ENCODE data around the gene CYB561D1.
A peak's percentile ranks its signal among the peaks of the same experiment; 100 is the strongest.

Gene CYB561D1

GRCh38 chr1:109531826-109532364 lies 38.0 kb downstream of the CYB561D1 start:
- no peak for DNase-seq

- DNase-seq = peak; percentile 85
Observed at GRCh38 chr1:109532365-109533136, 38.7 kb downstream of the CYB561D1 start.

- no peak for DNase-seq
Observed at GRCh38 chr1:109534307-109534858, 40.5 kb downstream of the CYB561D1 start.

- DNase-seq = no peak
Observed at GRCh38 chr1:109535481-109535880, 41.6 kb downstream of the CYB561D1 start.

- DNase-seq = no peak
Observed at GRCh38 chr1:109535971-109536491, 42.1 kb downstream of the CYB561D1 start.

GRCh38 chr1:109537450-109538178 lies 43.7 kb downstream of the CYB561D1 start:
- no peak for DNase-seq

GRCh38 chr1:109538827-109539555 lies 45.1 kb downstream of the CYB561D1 start:
- DNase-seq = no peak

- DNase-seq = no peak
Observed at GRCh38 chr1:109539676-109540075, 45.8 kb downstream of the CYB561D1 start, which contains the start of gene GPR61. TSS of gene GPR61 (plus strand) at chr1:109539872. CDS start at chr1:109543023, 3,151 bp downstream.

GRCh38 chr1:109541102-109541501 lies 47.2 kb downstream of the CYB561D1 start:
- no peak for DNase-seq

GRCh38 chr1:109542657-109543056 lies 48.8 kb downstream of the CYB561D1 start:
- DNase-seq = no peak

- no peak for DNase-seq
Observed at GRCh38 chr1:109543283-109543987, 49.5 kb downstream of the CYB561D1 start.

GRCh38 chr1:109543988-109544735 lies 50.3 kb downstream of the CYB561D1 start:
- no peak for DNase-seq

- peak; percentile 75 for DNase-seq
Observed at GRCh38 chr1:109546311-109547109, 52.6 kb downstream of the CYB561D1 start.

- peak; percentile 9 for DNase-seq
Observed at GRCh38 chr1:109547463-109548320, 53.8 kb downstream of the CYB561D1 start.

- peak; percentile 95 for DNase-seq
Observed at GRCh38 chr1:109548321-109549267, 54.7 kb downstream of the CYB561D1 start, which contains the start of gene GNAI3. TSS of gene GNAI3 (plus strand) at chr1:109548615. CDS start at chr1:109548721, 106 bp downstream.

Measured in activated effector memory CD4-positive, alpha-beta T cell treated with Interleukin-2 at 50 U/mL for 16 hours (primary cell).